Uterus (tissue), 4 donors: ENCODE data around the gene ARHGEF4. TPM values are rescaled to one million over a fixed set of nuclear protein-coding genes. Genes with fewer than 3 reads are reported as not detected.

Source experiments
- DNase-seq, 2 donors: peaks; one replicate each; pipeline ENCODE4 v3.0.0-alpha.2; 2019 to 2020
- H3K27ac ChIP-seq, 2 donors: fragments of 200-600 bp; sonication (generic); 1 replicate in 1 of 2; 2 replicates in 1 of 2; pipeline ENCODE4 v1.5.1; 2016 to 2018
- H3K27me3 ChIP-seq, 2 donors: fragments of 200-600 bp; sonication (generic); one replicate each; pipeline ENCODE4 v1.5.1; 2018 to 2019; ENCODE audit warnings: control low read depth in 1 of 2
- H3K36me3 ChIP-seq, 2 donors: fragments of 200-600 bp; sonication (generic); one replicate each; pipeline ENCODE4 v1.5.1; 2019; ENCODE audit warnings: control low read depth in 1 of 2
- H3K4me1 ChIP-seq, 2 donors: fragments of 200-600 bp; sonication (generic); one replicate each; pipeline ENCODE4 v1.5.1; 2018 to 2019; ENCODE audit warnings: control low read depth in 1 of 2
- H3K4me3 ChIP-seq, 2 donors: fragments of 200-600 bp; sonication (generic); 1 replicate in 1 of 2; 2 replicates in 1 of 2; pipeline ENCODE4 v1.5.1; 2018 to 2019; ENCODE audit warnings: mild to moderate bottlenecking in 1 of 2
- H3K9me3 ChIP-seq, 2 donors: fragments of 200-600 bp; sonication (generic); one replicate each; pipeline ENCODE4 v1.5.1; 2019; ENCODE audit warnings: control low read depth in 1 of 2
- CTCF ChIP-seq, 4 experiments: fragments of 200-600 bp in 2 of 4; fragments of 450-650 bp in 2 of 4; sonication (generic) in 2 of 4; IDR thresholded peaks; one replicate each; pipeline ENCODE4 v1.5.1; 2016 to 2019; ENCODE audit warnings: antibody characterized with exemption in 4 of 4, mild to moderate bottlenecking in 2 of 4, moderate library complexity in 1 of 4
- POLR2A ChIP-seq, 2 donors: fragments of 450-650 bp; IDR thresholded peaks; one replicate each; pipeline ENCODE4 v1.6.1; 2016; ENCODE audit warnings: antibody characterized with exemption in 2 of 2, mild to moderate bottlenecking in 1 of 2, moderate library complexity in 1 of 2
- intact Hi-C: fragments of 100-400 bp; cut with DNase I; formaldehyde crosslinking; loops from one replicate; pipeline ENCODE4 v1.15.1; 2023; ENCODE audit warnings: low total_unique reads
- total RNA-seq, 4 donors: library from RNA; depleted of rRNA in 3 of 4; stranded (reverse); fragments of >200 nt in 3 of 4; gene quantifications; one replicate each; pipeline versions ENCODE4 v1.1.0 to v1.2.4, GENCODE V29; 2014 to 2023
- donor health status: DM: yes; HTN: yes; CAD: no.

Gene ARHGEF4
- total RNA-seq, 4 donors from 2014 or later: 1.8 to 26.2 (median 9.6) TPM

DNA sequence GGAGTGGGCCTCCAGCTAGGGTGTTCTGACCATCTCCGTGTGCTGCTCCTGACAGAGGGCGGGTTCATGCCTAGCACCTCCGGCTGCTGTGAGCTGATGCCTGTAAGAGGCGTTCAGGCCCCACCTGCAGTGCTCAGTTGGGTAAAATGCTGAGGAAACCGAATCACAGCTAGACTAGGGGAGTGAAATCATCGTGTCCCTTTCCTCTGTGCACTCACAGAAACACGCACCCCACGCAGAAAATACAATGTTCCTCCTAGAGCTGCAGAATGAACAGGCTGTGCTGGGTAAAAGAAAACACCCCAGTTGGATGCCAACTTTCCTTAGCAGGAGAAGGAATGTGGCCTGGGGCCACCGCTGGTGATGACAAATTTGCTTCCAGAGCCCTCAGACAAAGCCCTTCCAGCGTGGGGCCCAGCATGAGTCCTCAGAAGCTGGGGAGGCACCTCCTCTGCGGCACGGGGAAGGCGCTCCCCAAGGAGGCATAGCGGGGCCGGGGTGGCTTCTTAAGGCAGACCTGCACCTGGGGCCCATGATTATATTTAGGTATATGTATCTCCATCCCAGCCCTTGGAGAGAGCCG, 16.3 kb upstream of the ARHGEF4 start:
- no peak overlapping the region for H3K4me3 ChIP-seq
- no peak for DNase-seq

DNA sequence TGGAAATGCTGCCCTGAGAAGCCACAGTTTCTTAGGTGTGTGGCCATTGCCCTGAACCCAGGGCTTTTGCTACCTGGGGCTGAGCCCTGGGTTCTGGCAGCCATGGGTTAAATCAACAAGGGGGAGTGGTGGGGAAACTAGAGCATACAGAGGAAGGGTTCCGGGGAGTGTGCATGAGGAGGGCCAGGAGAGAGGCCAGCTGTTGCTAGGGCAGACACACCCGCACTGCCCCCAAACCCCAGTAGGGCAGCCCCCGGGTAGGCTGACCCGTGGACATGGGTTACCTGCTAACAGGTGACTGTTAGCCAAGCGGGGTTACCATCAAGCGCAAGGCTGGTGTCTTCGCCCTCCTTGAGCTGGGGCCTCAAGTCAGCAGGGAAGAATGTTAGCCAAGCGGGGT, 14.8 kb upstream of the ARHGEF4 start:
- no peak overlapping the region for H3K27ac ChIP-seq
- H3K27me3 ChIP-seq: no peaks in the 10 kb centered on the region
- no peak overlapping the region for H3K4me3 ChIP-seq
- no peaks in the 10 kb centered on the region for H3K9me3 ChIP-seq
- no peaks in the 10 kb centered on the region for H3K36me3 ChIP-seq
- no peak for TF ChIP-seq POLR2A (IDR thresholded peaks at IDR 0.05)
- no peak for TF ChIP-seq CTCF (IDR thresholded peaks at IDR 0.05)
- intact Hi-C loops: no loop called here
- no peak for DNase-seq
- H3K4me1 ChIP-seq: no peaks in the 10 kb centered on the region

More for the DNA sequence above, 16.3 kb upstream of the ARHGEF4 start:
- Histone ChIP-seq H3K4me1 (no peaks in the 10 kb centered on the region), H3K36me3 (no peaks in the 10 kb centered on the region), H3K9me3 (no peaks in the 10 kb centered on the region), H3K27ac (no peak overlapping the region), H3K27me3 (no peaks in the 10 kb centered on the region)
- intact Hi-C loops: no loop called here
- no peak for TF ChIP-seq CTCF (IDR thresholded peaks at IDR 0.05)
- TF ChIP-seq POLR2A (IDR thresholded peaks at IDR 0.05): no peak

- DNase-seq: no peak
- H3K4me1 ChIP-seq: no peaks in the 10 kb centered on the region
- no peaks in the 10 kb centered on the region for H3K36me3 ChIP-seq
- TF ChIP-seq POLR2A (IDR thresholded peaks at IDR 0.05) (no peak), CTCF (IDR thresholded peaks at IDR 0.05) (no peak)
- H3K4me3 ChIP-seq: no peak overlapping the region
- no peaks in the 10 kb centered on the region for H3K9me3 ChIP-seq
- intact Hi-C loops: no loop called here
- no peak overlapping the region for H3K27ac ChIP-seq
- H3K27me3 ChIP-seq: no peaks in the 10 kb centered on the region
These were observed 13.9 kb upstream of the ARHGEF4 start for GRCh38 chr2:130822766-130823165.

DNA sequence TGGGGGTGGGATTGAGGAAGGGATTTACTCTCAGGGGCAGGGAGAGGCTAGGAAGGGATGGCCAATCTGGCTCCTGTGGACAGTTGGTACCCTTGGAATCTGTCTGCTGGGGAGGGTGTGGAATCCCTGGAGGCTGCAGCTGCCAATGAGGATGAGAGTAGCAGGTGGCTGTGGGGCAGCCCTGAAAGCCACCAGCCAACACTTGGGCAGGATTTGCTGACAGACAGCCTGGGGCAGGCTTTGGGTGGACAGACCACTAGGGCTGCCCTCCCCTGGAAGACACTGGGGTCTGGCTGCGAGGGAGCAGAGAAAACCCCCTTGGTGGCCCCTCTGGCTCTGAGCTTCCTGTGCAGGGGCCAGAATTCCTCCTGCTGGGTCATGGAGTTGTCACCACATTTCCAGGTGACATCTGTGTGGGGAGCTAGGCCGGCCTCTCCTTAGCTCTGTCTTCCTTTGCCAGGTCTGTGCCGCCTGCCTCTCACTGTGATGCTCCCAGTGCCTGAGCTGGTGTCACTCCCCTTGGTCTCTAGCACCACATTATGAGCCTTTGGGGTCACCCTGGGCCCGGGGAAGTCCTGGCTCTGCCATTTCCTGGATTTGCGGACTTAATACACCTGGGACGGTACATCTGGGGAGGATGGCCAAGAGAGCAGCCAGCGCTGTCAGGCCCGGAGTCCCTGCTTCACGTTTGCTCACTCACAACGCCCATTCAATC, 13.4 kb upstream of the ARHGEF4 start:
- no peak for TF ChIP-seq CTCF (IDR thresholded peaks at IDR 0.05)
- no peak for TF ChIP-seq POLR2A (IDR thresholded peaks at IDR 0.05)
- no peaks in the 10 kb centered on the region for H3K4me1 ChIP-seq
- H3K36me3 ChIP-seq: no peaks in the 10 kb centered on the region
- no peak overlapping the region for H3K27ac ChIP-seq
- DNase-seq: no peak
- no peaks in the 10 kb centered on the region for H3K27me3 ChIP-seq
- H3K9me3 ChIP-seq: no peaks in the 10 kb centered on the region
- no peak overlapping the region for H3K4me3 ChIP-seq
- intact Hi-C loops: no loop called here

GRCh38 chr2:130823886-130824491, 12.7 kb upstream of the ARHGEF4 start:
- no peaks in the 10 kb centered on the region for H3K36me3 ChIP-seq

More at GRCh38 chr2:130823886-130824491, 12.7 kb upstream of the ARHGEF4 start:
- no peaks in the 10 kb centered on the region for H3K9me3 ChIP-seq
- DNase-seq: no peak
- H3K27ac ChIP-seq: no peak overlapping the region
- no peak for TF ChIP-seq CTCF (IDR thresholded peaks at IDR 0.05)
- no peak for TF ChIP-seq POLR2A (IDR thresholded peaks at IDR 0.05)
- intact Hi-C loops: no loop called here
- H3K4me3 ChIP-seq: no peak overlapping the region
- no peaks in the 10 kb centered on the region for H3K4me1 ChIP-seq
- H3K27me3 ChIP-seq: no peaks in the 10 kb centered on the region
